Brain pericyte (primary cell): ENCODE measurements around the gene PIGM.
"Not testable (repeated sequence)": the region's sequence is repeated elsewhere in the genome, so short reads cannot be mapped to it uniquely, and the experiment has no call there.

ENCODE experiments used
- DNase-seq: peaks from one replicate; pipeline ENCODE4 v3.0.0-alpha.2; 2012; ENCODE audit warnings: low read depth, low spot score

PIGM gene

GRCh38 chr1:160061369-160062229 is 29.8 kb upstream of the PIGM start:
- DNase-seq: no peak

GRCh38 chr1:160058087-160058486 is 26.3 kb upstream of the PIGM start:
- DNase-seq: no peak

- DNase-seq: no peak
Measured at GRCh38 chr1:160056648-160057169, 24.9 kb upstream of the PIGM start.

- no peak for DNase-seq
Measured at GRCh38 chr1:160053548-160054365, 22.0 kb upstream of the PIGM start.

- no peak for DNase-seq
Measured at GRCh38 chr1:160052936-160053335, 21.1 kb upstream of the PIGM start.

GRCh38 chr1:160050619-160051018 is 18.8 kb upstream of the PIGM start:
- no peak for DNase-seq

GRCh38 chr1:160050182-160050581 is 18.4 kb upstream of the PIGM start:
- not testable (repeated sequence) for DNase-seq

- no peak for DNase-seq
Measured at GRCh38 chr1:160049101-160049500, 17.3 kb upstream of the PIGM start.

- DNase-seq: no peak
Measured at GRCh38 chr1:160048335-160048734, 16.5 kb upstream of the PIGM start.

- DNase-seq: no peak
Measured at GRCh38 chr1:160047111-160047991, 15.6 kb upstream of the PIGM start.

GRCh38 chr1:160046494-160047110 is 14.8 kb upstream of the PIGM start:
- no peak for DNase-seq

- DNase-seq: no peak
Measured at GRCh38 chr1:160045653-160046052, 13.9 kb upstream of the PIGM start.

- DNase-seq: no peak
Measured at GRCh38 chr1:160043543-160043942, 11.8 kb upstream of the PIGM start.

- no peak for DNase-seq
Measured at GRCh38 chr1:160040476-160040875, 8.7 kb upstream of the PIGM start.

- no peak for DNase-seq
Measured at GRCh38 chr1:160032165-160032820, 503 bp upstream of the PIGM start.

GRCh38 chr1:160030657-160031364 is 979 bp downstream of the PIGM start:
- DNase-seq: no peak

GRCh38 chr1:160028426-160028825 is 3.4 kb downstream of the PIGM start:
- DNase-seq: no peak

GRCh38 chr1:160025314-160025713 is 6.5 kb downstream of the PIGM start:
- no peak for DNase-seq

GRCh38 chr1:160024195-160024905 is 7.4 kb downstream of the PIGM start:
- no peak for DNase-seq
